GM20431 (cell line): ENCODE measurements around the gene ZNF503.
"Not testable (repeated sequence)": the region's sequence is repeated elsewhere in the genome, so short reads cannot be mapped to it uniquely, and the experiment has no call there.

ENCODE experiments used
- in situ Hi-C: fragments of 300-500 bp; cut with MseI, MboI; formaldehyde crosslinking; loops from one replicate; pipeline ENCODE4 v1.15.0; 2020; ENCODE audit warnings: low sequenced_read_pairs; ENCODE audit not compliant: unreplicated experiment

Gene ZNF503

GRCh38 chr10:75397496-75398199 lies 3.9 kb downstream of the ZNF503 start:
- in situ Hi-C loops: loop anchor here (25.0 kb wide), 1 partner anchor 915 kb away; no protein-coding TSS in a partner anchor

DNA sequence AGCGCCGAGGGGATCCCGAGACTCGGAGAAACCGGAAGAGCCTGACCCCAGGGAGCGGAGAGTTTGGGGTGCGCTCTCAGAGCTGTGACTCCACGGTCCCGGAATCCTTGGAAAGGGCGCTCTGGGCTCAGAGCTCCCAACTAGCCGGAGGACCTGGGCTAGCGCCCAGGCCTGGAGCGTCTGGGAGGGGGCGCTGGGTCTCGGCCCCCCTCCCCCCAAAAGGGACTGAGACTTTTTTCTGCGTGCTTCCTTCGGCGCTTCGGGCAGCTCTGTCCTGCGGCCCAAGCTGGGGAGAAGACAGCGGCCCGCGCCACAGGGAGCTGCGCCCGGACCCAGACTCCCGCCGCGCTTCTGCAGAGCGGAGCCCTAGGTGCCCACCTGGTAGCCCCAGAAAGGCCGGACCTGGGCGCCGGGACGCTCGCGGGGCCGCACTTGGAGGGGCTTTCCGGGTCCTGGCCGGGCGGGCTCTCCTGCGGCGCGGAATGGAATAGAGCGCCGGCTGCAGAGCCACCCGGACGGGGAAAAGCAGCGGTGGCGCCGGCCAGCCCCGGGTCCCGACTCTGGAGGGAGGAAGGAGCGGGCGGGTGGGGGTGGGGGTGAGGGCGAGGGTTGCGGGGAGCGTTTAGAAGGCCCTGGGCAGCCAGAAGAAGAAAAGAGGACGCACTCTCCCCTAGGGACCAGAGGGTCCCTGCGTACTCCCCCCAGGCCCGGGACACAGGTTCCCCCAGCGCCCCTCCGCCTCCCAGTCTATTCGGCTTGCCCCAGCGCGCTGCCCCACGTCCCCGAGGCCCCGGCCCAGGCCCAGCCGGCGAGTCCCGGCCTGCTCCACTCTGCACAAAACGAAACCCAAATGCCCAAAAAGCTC lies 4.7 kb downstream of the ZNF503 start:
- in situ Hi-C loops: loop anchor here (25.0 kb wide), 1 partner anchor 915 kb away; no protein-coding TSS in a partner anchor

DNA sequence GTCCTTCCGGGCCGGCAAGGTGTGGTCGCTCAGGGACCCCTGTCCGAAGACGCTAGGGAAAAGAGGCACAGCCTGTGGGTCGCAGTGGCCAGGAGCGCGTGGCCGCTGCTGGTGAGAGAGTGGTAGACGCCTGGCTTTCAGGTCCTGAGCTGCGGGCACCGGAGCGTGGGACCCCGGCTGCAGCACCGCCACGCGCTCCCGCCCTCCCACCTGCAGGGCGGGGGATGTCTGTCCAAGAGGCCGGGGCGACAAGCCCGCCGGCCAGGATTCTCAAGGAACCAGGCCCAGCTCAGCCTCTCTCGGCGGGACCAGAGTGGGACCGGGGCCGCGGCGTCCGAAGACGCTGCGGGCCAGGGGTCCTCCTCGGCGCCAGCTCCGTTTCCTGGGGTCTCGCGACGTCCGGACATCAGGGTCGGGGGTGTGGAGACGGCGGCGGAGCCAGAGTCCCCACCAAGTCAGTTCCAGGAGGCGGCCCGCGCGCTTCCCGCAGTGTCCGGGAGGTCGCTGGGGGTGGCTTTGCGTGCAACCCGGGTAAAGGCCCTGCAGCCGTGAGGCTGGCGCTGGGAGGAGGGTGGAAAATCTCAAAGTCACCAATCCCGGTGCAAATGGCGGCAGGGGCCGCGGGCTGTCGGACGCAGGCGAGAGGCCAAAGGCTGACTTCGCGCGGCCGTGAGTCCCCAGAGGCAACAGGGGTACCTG lies 5.5 kb downstream of the ZNF503 start:
- in situ Hi-C loops: loop anchor here (25.0 kb wide), 1 partner anchor 916 kb away; no protein-coding TSS in a partner anchor

- in situ Hi-C loops: loop anchor here (25.0 kb wide), 1 partner anchor 917 kb away; no protein-coding TSS in a partner anchor
Observed at GRCh38 chr10:75395066-75395931, 6.3 kb downstream of the ZNF503 start.

DNA sequence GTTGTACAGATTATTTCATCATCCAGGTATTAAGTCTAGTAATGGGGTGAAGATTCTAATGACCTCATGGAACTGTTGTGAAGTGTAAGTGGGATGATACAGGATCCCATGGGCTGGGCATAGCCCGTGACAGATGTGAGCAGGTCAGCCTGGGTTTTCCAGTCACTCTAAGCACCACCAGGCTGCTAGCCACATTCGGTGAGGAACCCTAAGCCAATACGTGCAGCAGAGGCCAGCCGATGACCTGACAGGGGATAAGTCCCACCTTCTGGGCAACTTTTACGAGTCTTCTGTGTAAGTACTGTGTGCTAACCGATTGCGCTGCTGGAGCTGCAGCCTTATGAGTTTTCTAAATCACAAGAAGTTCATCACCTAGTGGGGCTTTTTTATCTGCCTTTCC lies 7.3 kb downstream of the ZNF503 start:
- in situ Hi-C loops: loop anchor here (25.0 kb wide), 1 partner anchor 918 kb away; no protein-coding TSS in a partner anchor

GRCh38 chr10:75392744-75393143 lies 8.8 kb downstream of the ZNF503 start:
- in situ Hi-C loops: loop anchor here (25.0 kb wide), 1 partner anchor 920 kb away; no protein-coding TSS in a partner anchor

DNA sequence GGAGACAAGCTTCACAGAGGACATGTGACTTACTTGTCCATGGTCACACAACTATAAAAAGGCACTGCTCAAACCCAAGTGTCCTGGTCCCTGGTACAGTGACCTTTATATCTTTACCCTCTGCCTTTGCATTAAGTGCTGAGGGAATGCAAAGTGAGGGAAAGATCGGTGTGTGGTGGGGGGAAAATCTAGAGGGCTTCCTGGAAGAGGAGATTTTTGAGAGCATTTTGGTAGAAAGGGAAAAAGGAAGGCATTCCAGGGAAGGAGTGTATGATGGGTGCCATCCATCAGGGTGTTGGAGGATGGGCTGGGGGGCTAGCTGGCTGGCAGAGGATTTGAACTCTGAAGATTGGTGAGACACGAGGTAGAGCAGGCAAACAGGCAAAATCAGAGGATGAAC lies 9.3 kb downstream of the ZNF503 start:
- in situ Hi-C loops: loop anchor here (25.0 kb wide), 1 partner anchor 920 kb away; no protein-coding TSS in a partner anchor

DNA sequence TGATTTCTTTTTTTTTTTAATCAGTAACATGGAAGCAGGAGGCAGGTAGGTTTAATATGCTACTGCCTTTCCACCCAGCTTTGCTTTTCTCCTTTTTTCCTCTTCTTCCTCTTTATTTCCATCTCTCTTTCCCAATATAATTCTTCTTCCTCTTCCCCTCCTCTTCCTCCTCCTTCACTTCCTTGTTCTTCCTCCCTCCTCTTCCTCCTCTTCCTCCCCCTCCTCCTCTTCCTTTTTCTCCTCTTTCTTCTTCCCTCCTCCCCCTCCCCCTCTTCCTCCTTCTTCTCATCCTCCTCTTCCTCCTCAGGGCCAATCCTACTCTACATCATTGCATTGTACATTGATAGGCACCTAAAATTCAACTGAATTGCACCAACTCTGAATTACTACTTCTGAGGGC lies 11.4 kb downstream of the ZNF503 start:
- in situ Hi-C loops: loop anchor here (25.0 kb wide), 1 partner anchor 922 kb away; no protein-coding TSS in a partner anchor

- in situ Hi-C loops: loop anchor here (10.0 to 25.0 kb wide), 2 partner anchors 647 to 924 kb away; no protein-coding TSS in a partner anchor
Observed at GRCh38 chr10:75388082-75388481, 13.5 kb downstream of the ZNF503 start.

GRCh38 chr10:75386128-75386527 lies 15.4 kb downstream of the ZNF503 start:
- in situ Hi-C loops: loop anchor here (10.0 to 25.0 kb wide), 2 partner anchors 649 to 926 kb away; no protein-coding TSS in a partner anchor

GRCh38 chr10:75379817-75380216 lies 21.7 kb downstream of the ZNF503 start:
- in situ Hi-C loops: loop anchor here (10.0 to 25.0 kb wide), 2 partner anchors 655 to 932 kb away; no protein-coding TSS in a partner anchor

GRCh38 chr10:75379212-75379724 lies 22.3 kb downstream of the ZNF503 start:
- in situ Hi-C loops: loop anchor here (25.0 kb wide), 1 partner anchor 933 kb away; no protein-coding TSS in a partner anchor

DNA sequence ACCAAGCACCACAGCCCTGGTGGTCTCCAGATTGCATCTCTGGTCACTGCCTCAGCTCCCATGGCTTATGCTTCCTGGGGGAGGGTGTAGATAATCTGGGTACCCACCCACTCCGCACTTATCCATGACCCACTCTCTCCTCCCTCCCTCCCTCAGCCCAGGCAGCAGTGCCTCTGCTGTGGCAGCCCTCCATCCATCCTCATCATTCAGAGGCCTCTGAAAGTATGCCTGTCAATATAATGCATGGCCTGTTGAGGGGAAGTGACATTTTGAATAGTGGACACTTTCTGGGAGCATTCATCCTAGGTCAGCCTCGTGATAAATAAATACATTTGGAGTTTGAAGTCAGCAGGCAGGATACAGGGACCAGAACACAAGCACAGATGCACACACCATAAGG lies 23.2 kb downstream of the ZNF503 start:
- in situ Hi-C loops: loop anchor here (25.0 kb wide), 1 partner anchor 934 kb away; no protein-coding TSS in a partner anchor

- in situ Hi-C loops: loop anchor here (25.0 kb wide), 1 partner anchor 934 kb away; no protein-coding TSS in a partner anchor
Observed at GRCh38 chr10:75377869-75378268, 23.7 kb downstream of the ZNF503 start.

DNA sequence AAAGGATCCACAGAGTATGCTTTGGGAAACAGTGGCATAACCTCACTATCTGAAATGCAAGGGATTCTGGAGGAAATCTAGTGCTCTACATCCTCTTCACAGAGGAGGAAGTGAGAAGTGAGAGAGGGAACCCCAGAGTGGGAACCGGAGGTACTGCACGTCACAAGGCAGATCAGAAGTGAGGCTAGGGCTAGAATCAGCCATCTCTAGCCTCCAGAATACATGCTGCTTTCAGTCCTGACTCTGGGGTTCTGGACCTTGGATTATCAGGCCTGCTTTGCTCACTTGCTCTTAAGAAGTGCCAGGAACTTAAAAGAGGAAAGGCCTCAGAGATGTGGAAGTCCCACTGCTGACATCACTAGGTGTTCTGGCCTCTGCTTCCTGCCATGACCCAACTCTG lies 25.7 kb downstream of the ZNF503 start:
- in situ Hi-C loops: loop anchor here (25.0 kb wide), 1 partner anchor 936 kb away; no protein-coding TSS in a partner anchor

- in situ Hi-C loops: no loop called here
Observed at GRCh38 chr10:75371010-75371409, 30.6 kb downstream of the ZNF503 start.

DNA sequence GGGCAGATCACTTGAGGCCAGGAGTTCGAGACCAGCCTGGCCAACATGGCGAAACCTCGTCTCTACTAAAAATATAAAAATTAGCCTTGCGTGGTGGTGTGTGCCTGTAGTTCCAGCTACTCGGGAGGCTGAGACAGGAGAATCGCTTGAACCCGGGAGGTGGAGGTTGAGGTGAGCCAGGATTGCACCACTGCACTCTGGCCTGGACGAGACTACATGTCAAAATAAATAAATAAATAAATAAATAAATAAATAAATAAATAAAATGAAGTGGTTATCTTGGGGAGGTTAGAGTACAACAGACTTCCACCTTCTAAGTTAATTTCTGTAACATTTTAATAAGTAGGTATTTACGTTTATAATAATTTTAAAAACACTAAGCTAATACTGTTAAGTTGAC lies 31.7 kb downstream of the ZNF503 start:
- in situ Hi-C loops: not testable (repeated sequence)

- in situ Hi-C loops: no loop called here
Observed at GRCh38 chr10:75367901-75368300, 33.7 kb downstream of the ZNF503 start.
